Common myeloid progenitor, CD34-positive (primary cell): Measurements from ENCODE around the gene RASGRP3.

ENCODE experiments used
- CTCF ChIA-PET: fragments of 350-600 bp; sonication (Branson Sonifier 250); formaldehyde crosslinking; loops from one replicate; lab custom pipeline; 2021; ENCODE audit warnings: antibody characterized with exemption; lab: Charles Lee
- POLR2A ChIA-PET: fragments of 350-600 bp; sonication (Branson Sonifier 250); formaldehyde crosslinking; loops from one replicate; lab custom pipeline; 2021; ENCODE audit warnings: antibody characterized with exemption; lab: Charles Lee
- DNase-seq, 3 donors: peaks; one replicate each; pipeline versions ENCODE4 v3.0.0 to v3.0.0-alpha.2; 2013
- H3K27ac ChIP-seq, 2 experiments: 1 replicate in 1 of 2; 2 replicates in 1 of 2; pipeline ENCODE4 v1.7.0; 2013; ENCODE audit warnings: inconsistent platforms in 2 of 2, low read length in 2 of 2, mild to moderate bottlenecking in 2 of 2, low read depth in 1 of 2, moderate library complexity in 1 of 2; ENCODE audit not compliant: severe bottlenecking in 2 of 2, insufficient read depth in 1 of 2, poor library complexity in 1 of 2
- H3K27me3 ChIP-seq, 5 experiments: replicated peaks in 2 of 5; 1 replicate in 3 of 5; 2 replicates in 2 of 5; pipeline versions ENCODE4 v1.6.1 to v1.7.0; 2013; ENCODE audit warnings: low read length in 4 of 5, mild to moderate bottlenecking in 2 of 5, moderate library complexity in 2 of 5, inconsistent platforms in 1 of 5; ENCODE audit not compliant: insufficient read depth in 5 of 5, control insufficient read depth in 4 of 5
- H3K36me3 ChIP-seq, 4 experiments: 1 replicate in 2 of 4; 2 replicates in 2 of 4; pipeline versions ENCODE4 v1.6.1 to v1.7.0; 2013; ENCODE audit warnings: low read length in 3 of 4, control low read depth in 1 of 4, mild to moderate bottlenecking in 1 of 4; ENCODE audit not compliant: control insufficient read depth in 4 of 4, insufficient read depth in 4 of 4
- H3K4me1 ChIP-seq, 4 experiments: 1 replicate in 3 of 4; 2 replicates in 1 of 4; pipeline versions ENCODE4 v1.6.1 to v1.7.1; 2013; ENCODE audit warnings: low read length in 3 of 4, mild to moderate bottlenecking in 3 of 4, control low read depth in 1 of 4, inconsistent platforms in 1 of 4, moderate library complexity in 1 of 4; ENCODE audit not compliant: control insufficient read depth in 4 of 4, insufficient read depth in 4 of 4; ENCODE audit errors: control extremely low read depth in 1 of 4
- H3K4me3 ChIP-seq, 7 experiments: 1 replicate in 4 of 7; 2 replicates in 3 of 7; pipeline versions ENCODE4 v1.5.1 to v1.7.0; 2013; ENCODE audit warnings: mild to moderate bottlenecking in 7 of 7, low read length in 6 of 7, moderate library complexity in 6 of 7, inconsistent platforms in 2 of 7, low read depth in 2 of 7, control low read depth in 1 of 7; ENCODE audit not compliant: insufficient read depth in 4 of 7, control insufficient read depth in 1 of 7; ENCODE audit errors: extremely low read depth in 1 of 7
- H3K9me3 ChIP-seq, 5 experiments: 1 replicate in 4 of 5; 2 replicates in 1 of 5; pipeline versions ENCODE4 v1.6.1 to v1.7.1; 2013; ENCODE audit warnings: low read length in 4 of 5, mild to moderate bottlenecking in 2 of 5, inconsistent platforms in 1 of 5, low read depth in 1 of 5, moderate library complexity in 1 of 5; ENCODE audit not compliant: control insufficient read depth in 4 of 5, insufficient read depth in 2 of 5; ENCODE audit errors: control extremely low read depth in 1 of 5
- WGBS: methylation state at CpG from one replicate; pipeline ENCODE4 v1.1.5; 2013; ENCODE audit not compliant: insufficient coverage; 5-methylcytosine and 5-hydroxymethylcytosine counted together

Gene RASGRP3

DNA sequence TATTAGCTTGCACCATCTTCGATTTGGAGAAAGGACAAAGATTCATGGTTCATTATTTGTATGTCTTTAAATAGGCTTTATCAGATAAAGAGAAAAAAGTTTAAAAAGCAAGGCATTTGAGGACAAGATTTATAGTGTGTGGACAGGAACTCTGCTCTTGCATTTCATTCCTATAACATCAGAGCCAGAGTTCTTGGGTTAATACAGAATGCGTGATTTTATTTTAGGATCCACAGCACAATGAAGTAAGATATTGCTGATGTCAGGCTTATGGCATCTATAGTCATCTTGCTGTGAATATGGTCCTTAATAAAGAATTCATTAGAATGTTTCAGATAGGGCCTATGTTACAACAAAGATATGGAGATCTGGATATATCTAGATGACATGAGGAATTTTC is 19.7 kb downstream of the RASGRP3 start:
- POLR2A ChIA-PET = interaction anchor here (0.6 to 1.4 kb wide), 2 partner anchors 21 to 49 kb away, joined by 3 read pairs; no protein-coding TSS in a partner anchor
- Histone ChIP-seq H3K4me1 (peaks cover 28 to 72% (median 59%) of the 10 kb centered on the region in 4 experiments), H3K27me3 (no peaks in the 10 kb centered on the region), H3K27ac (peak overlapping the region in 1 of 2 experiments; percentile 57), H3K4me3 (peak overlapping the region in 1 of 7 experiments; percentile 31), H3K36me3 (no peaks in the 10 kb centered on the region), H3K9me3 (no peaks in the 10 kb centered on the region)
- 10% methylated on average over 2 of the region's 2 CpGs for WGBS
- CTCF ChIA-PET = interaction anchor here (1.0 to 5.6 kb wide), 2 partner anchors 20 to 24 kb away, joined by 3 to 24 read pairs; partner anchors contain the start of gene RASGRP3
- DNase-seq = no peak

DNA sequence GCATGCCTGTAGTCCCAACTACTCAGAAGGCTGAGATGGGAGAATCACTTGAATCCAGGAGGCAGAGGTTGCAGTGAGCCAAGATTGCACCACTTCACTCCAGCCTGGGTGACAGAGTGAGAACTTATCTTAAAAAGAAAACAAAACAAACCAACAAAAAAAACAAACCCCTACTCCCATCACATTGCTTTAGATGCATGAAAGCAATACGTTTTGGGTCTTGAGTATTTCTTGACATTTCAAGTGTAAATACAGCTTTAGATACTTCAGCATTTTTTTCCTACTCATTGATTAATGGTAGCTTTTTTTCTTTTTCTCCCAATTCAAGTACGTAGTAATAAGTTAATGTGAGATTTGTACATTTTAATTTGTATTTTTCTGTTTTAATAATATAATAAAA is 20.3 kb downstream of the RASGRP3 start:
- DNase-seq = peak in 2 of 3 donors; percentile 65 to 79
- CTCF ChIA-PET = interaction anchor here (1.0 to 5.6 kb wide), 4 partner anchors 20 to 86 kb away, joined by 3 to 24 read pairs (median 4); partner anchors contain the start of gene RASGRP3
- POLR2A ChIA-PET = interaction anchor here (0.6 to 1.4 kb wide), 3 partner anchors 20 to 50 kb away, joined by 3 read pairs; partner anchors contain the start of gene RASGRP3
- no peaks in the 10 kb centered on the region for H3K9me3 ChIP-seq
- WGBS = no CpG with 5 or more reads among the region's 2 CpGs
- H3K36me3 ChIP-seq = no peaks in the 10 kb centered on the region
- peaks cover 28 to 69% (median 58%) of the 10 kb centered on the region in 4 experiments for H3K4me1 ChIP-seq
- peak overlapping the region; percentile 46 to 57 for H3K27ac ChIP-seq
- H3K27me3 ChIP-seq = no peaks in the 10 kb centered on the region
- H3K4me3 ChIP-seq = peak overlapping the region in 2 of 7 experiments; percentile 13 to 31

DNA sequence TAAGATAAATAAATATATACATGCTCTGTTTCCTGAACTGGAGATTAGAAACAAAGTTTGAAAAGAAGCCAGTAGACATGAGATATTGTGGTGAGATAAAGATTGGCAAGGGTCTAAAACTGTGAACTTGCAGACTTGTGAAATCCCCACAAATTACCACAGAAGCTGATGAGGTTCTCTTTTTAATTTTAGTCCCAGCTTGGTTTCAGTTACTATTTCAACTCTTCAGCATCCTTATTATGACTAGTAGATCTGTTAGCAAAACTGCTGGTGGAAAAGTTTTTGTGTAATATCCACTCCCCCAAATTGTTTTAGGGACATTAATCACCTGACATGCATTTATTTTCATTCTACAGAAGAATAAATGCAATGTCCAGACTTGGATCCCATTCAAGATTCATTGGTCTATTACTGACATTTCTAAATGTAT is 20.8 kb downstream of the RASGRP3 start:
- POLR2A ChIA-PET = interaction anchor here (0.7 to 1.4 kb wide), 2 partner anchors 21 to 22 kb away, joined by 3 read pairs; partner anchors contain the start of gene RASGRP3
- Histone ChIP-seq H3K4me3 (peak overlapping the region in 2 of 7 experiments; percentile 1 to 26), H3K36me3 (no peaks in the 10 kb centered on the region), H3K27ac (peak overlapping the region; percentile 10 to 57), H3K4me1 (peaks cover 28 to 70% (median 60%) of the 10 kb centered on the region in 4 experiments), H3K27me3 (no peaks in the 10 kb centered on the region), H3K9me3 (no peaks in the 10 kb centered on the region)
- CTCF ChIA-PET = interaction anchor here (1.0 to 5.6 kb wide), 4 partner anchors 21 to 86 kb away, joined by 3 to 24 read pairs (median 4); partner anchors contain the start of gene RASGRP3
- DNase-seq = peak; percentile 91 to 98 (median 97)

DNA sequence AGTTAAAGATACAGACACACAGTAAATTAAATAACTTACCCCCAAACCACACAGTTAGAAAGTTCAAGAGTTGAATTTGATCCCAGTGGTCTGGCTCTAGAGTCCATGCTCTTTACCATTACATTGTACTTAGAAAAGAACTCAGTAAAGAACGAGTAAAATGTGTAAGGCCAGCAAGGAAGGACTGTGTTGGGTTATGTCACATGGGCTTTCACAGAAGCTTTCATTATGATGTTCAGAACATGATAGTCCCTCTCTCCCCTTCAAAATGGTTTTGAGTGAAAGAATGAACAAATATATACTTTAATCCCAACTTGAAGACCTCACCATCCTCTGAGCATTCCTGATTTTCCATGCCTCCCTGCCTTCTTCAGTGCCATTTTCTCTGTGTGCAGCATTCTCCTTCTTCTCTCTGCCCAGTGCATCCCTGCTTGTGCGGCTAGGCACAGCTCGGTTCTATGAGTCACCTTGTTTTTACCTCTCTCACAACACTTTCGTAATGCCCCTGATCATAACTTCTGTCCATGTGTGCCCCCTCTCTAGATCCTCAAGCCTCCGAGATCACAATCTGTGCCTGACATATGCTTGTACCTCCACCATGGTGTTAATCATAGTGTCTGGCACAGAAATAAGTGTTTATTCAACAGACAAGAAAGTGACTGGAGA is 22.0 kb downstream of the RASGRP3 start:
- no peaks in the 10 kb centered on the region for H3K27me3 ChIP-seq
- H3K27ac ChIP-seq = no peak overlapping the region
- no peaks in the 10 kb centered on the region for H3K9me3 ChIP-seq
- no peaks in the 10 kb centered on the region for H3K36me3 ChIP-seq
- H3K4me3 ChIP-seq = peak overlapping the region in 1 of 7 experiments; percentile 20
- WGBS = 78% methylated on average over 4 of the region's 5 CpGs
- H3K4me1 ChIP-seq = peaks cover 28 to 75% (median 65%) of the 10 kb centered on the region in 4 experiments
- POLR2A ChIA-PET = no interaction called here
- CTCF ChIA-PET = interaction anchor here (1.1 to 5.6 kb wide), 3 partner anchors 22 to 84 kb away, joined by 3 to 24 read pairs (median 4); partner anchors contain the start of gene RASGRP3
- DNase-seq = peak in 2 of 3 donors; percentile 62 to 77

DNA sequence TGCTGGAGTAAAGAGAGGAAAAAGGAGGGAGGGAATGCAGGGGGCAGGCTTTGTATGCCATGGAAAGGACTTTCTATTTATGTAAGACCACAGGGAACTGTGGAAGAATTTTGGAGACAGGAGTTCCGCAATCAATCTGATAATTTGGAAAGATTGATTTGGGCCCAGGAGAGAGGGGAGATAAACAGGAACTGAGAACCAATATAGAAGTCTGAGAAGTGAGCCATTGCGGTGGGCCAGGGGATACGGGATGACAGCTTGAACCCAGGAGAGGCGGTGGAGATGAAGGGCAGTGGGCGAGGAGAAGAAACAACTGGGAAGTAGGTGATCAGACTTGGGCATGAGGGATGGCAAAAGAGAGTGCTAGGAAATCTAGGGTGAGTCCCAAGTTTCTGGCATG is 23.7 kb downstream of the RASGRP3 start:
- POLR2A ChIA-PET = no interaction called here
- H3K4me3 ChIP-seq = no peak overlapping the region
- H3K36me3 ChIP-seq = no peaks in the 10 kb centered on the region
- H3K4me1 ChIP-seq = peaks cover 25 to 68% (median 57%) of the 10 kb centered on the region in 4 experiments
- H3K27me3 ChIP-seq = no peaks in the 10 kb centered on the region
- WGBS = 33% methylated on average over 4 of the region's 5 CpGs
- DNase-seq = no peak
- no peaks in the 10 kb centered on the region for H3K9me3 ChIP-seq
- H3K27ac ChIP-seq = no peak overlapping the region
- CTCF ChIA-PET = interaction anchor here (1.0 to 5.6 kb wide), 2 partner anchors 24 to 83 kb away, joined by 3 to 24 read pairs; partner anchors contain the start of gene RASGRP3

DNA sequence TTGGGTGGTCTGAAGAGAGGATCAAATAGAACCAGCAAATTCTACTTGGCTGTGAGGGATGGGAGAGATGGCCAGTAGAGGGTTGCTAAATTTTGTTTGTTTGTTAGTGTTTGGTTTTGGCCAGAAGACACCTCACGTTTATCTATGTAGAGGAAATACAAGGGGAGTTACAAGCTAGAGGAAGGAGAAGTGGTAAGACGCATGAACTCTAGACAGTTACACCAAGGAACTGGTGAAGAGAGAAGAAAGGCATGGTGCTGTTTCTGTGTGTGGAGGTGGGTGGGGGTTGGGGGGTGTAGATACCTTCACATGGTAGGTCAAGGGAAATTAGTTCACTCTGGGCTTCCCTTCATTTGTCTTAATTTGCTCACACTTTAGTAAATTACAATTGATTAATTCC is 25.6 kb downstream of the RASGRP3 start:
- Histone ChIP-seq H3K9me3 (no peaks in the 10 kb centered on the region), H3K4me1 (peaks cover 15 to 50% (median 40%) of the 10 kb centered on the region in 4 experiments), H3K27me3 (no peaks in the 10 kb centered on the region), H3K27ac (no peak overlapping the region), H3K4me3 (no peak overlapping the region), H3K36me3 (no peaks in the 10 kb centered on the region)
- ChIA-PET POLR2A (no interaction called here), CTCF (interaction anchor here (0.8 to 1.5 kb wide), 3 partner anchors 12 to 80 kb away, joined by 3 to 4 read pairs (median 3); no protein-coding TSS in a partner anchor)
- WGBS = 13% methylated on average over 2 of the region's 2 CpGs
- DNase-seq = peak in 1 of 3 donors; percentile 58
